HG03064 (cell line): ENCODE results near the gene ARMC6.

ENCODE experiments used
- ATAC-seq: cut with Tn5 transposase; IDR thresholded peaks from one replicate; pipeline ENCODE4 v1.9.1; 2021; ENCODE audit warnings: low read depth; ENCODE audit not compliant: unreplicated experiment

The ARMC6 gene

GRCh38 chr19:19053508-19054314, 20.3 kb downstream of the ARMC6 start:
- no peak for ATAC-seq

- no peak for ATAC-seq
Observed at GRCh38 chr19:19054315-19054938, 21.0 kb downstream of the ARMC6 start.

- no peak for ATAC-seq
Observed at GRCh38 chr19:19054939-19055440, 21.6 kb downstream of the ARMC6 start.

- no peak for ATAC-seq
Observed at GRCh38 chr19:19055701-19056100, 22.3 kb downstream of the ARMC6 start.

- ATAC-seq, result no peak
Observed at GRCh38 chr19:19056636-19057275, 23.4 kb downstream of the ARMC6 start.

- no peak for ATAC-seq
Observed at GRCh38 chr19:19057317-19057716, 23.9 kb downstream of the ARMC6 start.

- ATAC-seq, result no peak
Observed at GRCh38 chr19:19057720-19058119, 24.3 kb downstream of the ARMC6 start.

- ATAC-seq, result no peak
Observed at GRCh38 chr19:19059018-19059836, 25.8 kb downstream of the ARMC6 start.

- no peak for ATAC-seq
Observed at GRCh38 chr19:19059837-19060611, 26.6 kb downstream of the ARMC6 start.

- no peak for ATAC-seq
Observed at GRCh38 chr19:19061506-19061905, 28.1 kb downstream of the ARMC6 start.

GRCh38 chr19:19062454-19063182, 29.2 kb downstream of the ARMC6 start:
- ATAC-seq, result no peak

- ATAC-seq, result peak; percentile 87
Observed at GRCh38 chr19:19063183-19064097, 30.0 kb downstream of the ARMC6 start, which contains the start of gene SLC25A42. TSS of gene SLC25A42 (plus strand) at chr19:19063994. CDS start at chr19:19096125, 32,131 bp downstream.

- no peak for ATAC-seq
Observed at GRCh38 chr19:19064098-19064722, 30.8 kb downstream of the ARMC6 start.

GRCh38 chr19:19064811-19065745, 31.7 kb downstream of the ARMC6 start:
- ATAC-seq, result no peak

GRCh38 chr19:19067276-19068072, 34.1 kb downstream of the ARMC6 start:
- ATAC-seq, result no peak
